Raji (cell line): ENCODE measurements around the gene TIAL1.

Experiments used
- POLR2A ChIP-seq: IDR thresholded peaks from 2 replicates; pipeline ENCODE4 v1.6.1; 2011; ENCODE audit warnings: low read depth, low read length, control low read depth; ENCODE audit not compliant: insufficient read depth

The TIAL1 gene

GRCh38 chr10:119526149-119526548 lies 70.6 kb downstream of the TIAL1 start:
- TF ChIP-seq POLR2A = no peak

- TF ChIP-seq POLR2A = no peak
Measured at GRCh38 chr10:119525116-119525515, 71.6 kb downstream of the TIAL1 start.

GRCh38 chr10:119524720-119525070 lies 72.1 kb downstream of the TIAL1 start:
- TF ChIP-seq POLR2A = no peak

- TF ChIP-seq POLR2A = no peak
Measured at GRCh38 chr10:119523895-119524719, 72.7 kb downstream of the TIAL1 start.
